ENCODE data around the gene KLF7.

GRCh38 chr2:207181526-207182274, 16.0 kb upstream of the KLF7 start:
- TF ChIP-seq CTCF (conservative IDR thresholded peaks at IDR 0.05 in 1 of 2, IDR thresholded peaks at IDR 0.05 in 1 of 2; ENCODE audit: extremely low read depth in 1 of 2, insufficient read depth in 1 of 2, low read depth in 1 of 2, low read length in 2 of 2): no peak
- TF ChIP-seq EZH2 (IDR thresholded peaks at IDR 0.05; ENCODE audit: borderline replicate concordance, low read length): no peak
